H9 (cell line): ENCODE data around the gene ARHGAP8. TPM values are rescaled to one million over a fixed set of nuclear protein-coding genes. Genes with fewer than 3 reads are reported as not detected.

ENCODE experiments used
- DNase-seq: peaks from one replicate; pipeline ENCODE4 v3.0.0-alpha.2; 2017
- H2AFZ ChIP-seq: one replicate; pipeline ENCODE4 v1.6.1; 2013; ENCODE audit warnings: mild to moderate bottlenecking, low read length, control low read depth, moderate library complexity
- H2AK5ac ChIP-seq: 2 replicates; pipeline ENCODE4 v1.6.1; 2013; ENCODE audit warnings: low read length, control low read depth, mixed read lengths; ENCODE audit not compliant: insufficient read length
- H2BK120ac ChIP-seq: one replicate; pipeline ENCODE4 v1.6.1; 2013; ENCODE audit warnings: low read depth, mild to moderate bottlenecking, low read length, control low read depth, inconsistent platforms; ENCODE audit not compliant: poor library complexity, severe bottlenecking
- H2BK12ac ChIP-seq: 2 replicates; pipeline ENCODE4 v1.6.1; 2013; ENCODE audit warnings: low read length, control low read depth, mixed read lengths, low read depth; ENCODE audit not compliant: insufficient read length
- H2BK15ac ChIP-seq: 2 replicates; pipeline ENCODE4 v1.6.1; 2013; ENCODE audit warnings: low read depth, low read length, control low read depth
- H2BK20ac ChIP-seq: one replicate; pipeline ENCODE4 v1.6.1; 2013; ENCODE audit warnings: low read depth, mild to moderate bottlenecking, low read length, control low read depth, inconsistent platforms; ENCODE audit not compliant: poor library complexity, severe bottlenecking
- H2BK5ac ChIP-seq: 2 replicates; pipeline ENCODE4 v1.6.1; 2013; ENCODE audit warnings: low read length, control low read depth, mixed read lengths; ENCODE audit not compliant: insufficient read length
- H3K14ac ChIP-seq: 2 replicates; pipeline ENCODE4 v1.6.1; 2013; ENCODE audit warnings: low read length, control low read depth; ENCODE audit not compliant: insufficient read depth
- H3K18ac ChIP-seq: 2 replicates; pipeline ENCODE4 v1.6.1; 2013; ENCODE audit warnings: low read depth, mild to moderate bottlenecking, mixed read lengths, low read length, control low read depth; ENCODE audit not compliant: insufficient read length
- H3K23ac ChIP-seq: 2 replicates; pipeline ENCODE4 v1.6.1; 2013; ENCODE audit warnings: low read length, control low read depth, mixed read lengths, low read depth; ENCODE audit not compliant: insufficient read length
- H3K23me2 ChIP-seq: 2 replicates; pipeline ENCODE4 v1.6.1; 2013; ENCODE audit warnings: low read depth, mild to moderate bottlenecking, mixed read lengths, low read length, control low read depth; ENCODE audit not compliant: insufficient read length, poor library complexity, severe bottlenecking
- H3K27ac ChIP-seq: 2 replicates; pipeline ENCODE4 v1.5.1; 2013; ENCODE audit warnings: low read length, control low read depth, mixed read lengths, low read depth; ENCODE audit not compliant: insufficient read length
- H3K27me3 ChIP-seq: 2 replicates; pipeline ENCODE4 v1.6.1; 2013; ENCODE audit warnings: low read length, control low read depth, inconsistent platforms; ENCODE audit not compliant: insufficient read depth
- H3K4ac ChIP-seq: 2 replicates; pipeline ENCODE4 v1.6.1; 2013; ENCODE audit warnings: low read depth, mild to moderate bottlenecking, control low read depth, inconsistent platforms, low read length, moderate library complexity
- H3K4me1 ChIP-seq: 2 replicates; pipeline ENCODE4 v1.6.1; 2013; ENCODE audit warnings: low read length, control low read depth, inconsistent platforms; ENCODE audit not compliant: insufficient read depth
- H3K4me2 ChIP-seq: 2 replicates; pipeline ENCODE4 v1.6.1; 2013; ENCODE audit warnings: low read length, control low read depth, mixed read lengths; ENCODE audit not compliant: insufficient read length, insufficient read depth
- H3K56ac ChIP-seq: 2 replicates; pipeline ENCODE4 v1.6.1; 2013; ENCODE audit warnings: low read depth, mild to moderate bottlenecking, mixed read lengths, low read length, control low read depth; ENCODE audit not compliant: insufficient read length
- H3K79me1 ChIP-seq: 2 replicates; pipeline ENCODE4 v1.6.1; 2013; ENCODE audit warnings: low read depth, mild to moderate bottlenecking, moderate library complexity, low read length, control low read depth, inconsistent platforms; ENCODE audit not compliant: insufficient read depth, poor library complexity, severe bottlenecking
- H3K79me2 ChIP-seq: 2 replicates; pipeline ENCODE4 v1.6.1; 2013; ENCODE audit warnings: low read length, control low read depth, inconsistent platforms; ENCODE audit not compliant: insufficient read depth
- H3K9ac ChIP-seq: 2 replicates; pipeline ENCODE4 v1.6.1; 2013; ENCODE audit warnings: low read length, control low read depth, mixed read lengths; ENCODE audit not compliant: insufficient read length; ENCODE audit errors: extremely low read depth
- H3K9me3 ChIP-seq: one replicate; pipeline ENCODE4 v1.6.1; 2013; ENCODE audit warnings: low read depth, low read length, inconsistent platforms; ENCODE audit not compliant: control insufficient read depth
- H3T11ph ChIP-seq: one replicate; pipeline ENCODE4 v1.6.1; 2013; ENCODE audit warnings: mild to moderate bottlenecking, low read length, control low read depth, inconsistent platforms
- H4K20me1 ChIP-seq: one replicate; pipeline ENCODE4 v1.6.1; 2013; ENCODE audit not compliant: control insufficient read depth, insufficient read length, insufficient read depth
- H4K5ac ChIP-seq: 2 replicates; pipeline ENCODE4 v1.6.1; 2013; ENCODE audit warnings: low read depth, mild to moderate bottlenecking, mixed read lengths, low read length, control low read depth; ENCODE audit not compliant: insufficient read length
- H4K8ac ChIP-seq: replicated peaks from 2 replicates; pipeline ENCODE4 v1.6.1; 2013; ENCODE audit warnings: low read length, control low read depth, mixed read lengths, low read depth; ENCODE audit not compliant: insufficient read length
- H4K91ac ChIP-seq: 2 replicates; pipeline ENCODE4 v1.6.1; 2013; ENCODE audit warnings: low read depth, mild to moderate bottlenecking, moderate library complexity, mixed read lengths, low read length, control low read depth; ENCODE audit not compliant: insufficient read length
- H3K27ac Mint-ChIP-seq, 3 experiments: 2 replicates in 2 of 3; 3 replicates in 1 of 3; pipeline ENCODE4 v1.8.0; 2020 to 2021; ENCODE audit warnings: mixed read lengths in 3 of 3, mild to moderate bottlenecking in 1 of 3, moderate library complexity in 1 of 3
- H3K27me3 Mint-ChIP-seq: 2 replicates; pipeline ENCODE4 v1.8.0; 2021; ENCODE audit warnings: low read depth, mild to moderate bottlenecking, moderate library complexity, mixed read lengths
- H3K36me3 Mint-ChIP-seq, 3 experiments: 2 replicates in 2 of 3; 3 replicates in 1 of 3; pipeline ENCODE4 v1.8.0; 2020 to 2021; ENCODE audit warnings: low read depth in 3 of 3, mixed read lengths in 3 of 3; ENCODE audit not compliant: insufficient read depth in 1 of 3
- H3K4me1 Mint-ChIP-seq, 2 experiments: 2 replicates each; pipeline ENCODE4 v1.8.0; 2020; ENCODE audit warnings: mixed read lengths in 2 of 2
- H3K4me3 Mint-ChIP-seq, 2 experiments: 2 replicates in 1 of 2; 3 replicates in 1 of 2; pipeline ENCODE4 v1.8.0; 2020 to 2021; ENCODE audit warnings: mild to moderate bottlenecking in 2 of 2, mixed read lengths in 2 of 2, moderate library complexity in 1 of 2
- H3K9me3 Mint-ChIP-seq, 2 experiments: 2 replicates in 1 of 2; 3 replicates in 1 of 2; pipeline ENCODE4 v1.8.0; 2020; ENCODE audit warnings: mild to moderate bottlenecking in 2 of 2, mixed read lengths in 2 of 2, moderate library complexity in 1 of 2
- WGBS: extraction: QIAGEN DNeasy Blood & Tissue Kit; methylation state at CpG from one replicate; pipeline ENCODE4 v1.1.7; 2013; ENCODE audit warnings: missing lambda C conversion rate, low lambda C conversion rate, mixed read lengths; ENCODE audit not compliant: insufficient read length; ENCODE audit errors: extremely low coverage; 5-methylcytosine and 5-hydroxymethylcytosine counted together
- total RNA-seq: library from RNA; stranded (reverse); gene quantifications from 2 replicates; pipeline ENCODE4 v1.2.1, GENCODE V29; 2021
- TF ChIP-seq, protein P1 (sequence below): fragments of 200-600 bp; sonication (generic); conservative IDR thresholded peaks from 3 replicates; pipeline ENCODE4 v1.8.0; 2021; ENCODE audit warnings: antibody characterized with exemption, mild to moderate bottlenecking

Gene ARHGAP8
- total RNA-seq, 1 experiment from 2014 or later = 35.4 TPM

DNA sequence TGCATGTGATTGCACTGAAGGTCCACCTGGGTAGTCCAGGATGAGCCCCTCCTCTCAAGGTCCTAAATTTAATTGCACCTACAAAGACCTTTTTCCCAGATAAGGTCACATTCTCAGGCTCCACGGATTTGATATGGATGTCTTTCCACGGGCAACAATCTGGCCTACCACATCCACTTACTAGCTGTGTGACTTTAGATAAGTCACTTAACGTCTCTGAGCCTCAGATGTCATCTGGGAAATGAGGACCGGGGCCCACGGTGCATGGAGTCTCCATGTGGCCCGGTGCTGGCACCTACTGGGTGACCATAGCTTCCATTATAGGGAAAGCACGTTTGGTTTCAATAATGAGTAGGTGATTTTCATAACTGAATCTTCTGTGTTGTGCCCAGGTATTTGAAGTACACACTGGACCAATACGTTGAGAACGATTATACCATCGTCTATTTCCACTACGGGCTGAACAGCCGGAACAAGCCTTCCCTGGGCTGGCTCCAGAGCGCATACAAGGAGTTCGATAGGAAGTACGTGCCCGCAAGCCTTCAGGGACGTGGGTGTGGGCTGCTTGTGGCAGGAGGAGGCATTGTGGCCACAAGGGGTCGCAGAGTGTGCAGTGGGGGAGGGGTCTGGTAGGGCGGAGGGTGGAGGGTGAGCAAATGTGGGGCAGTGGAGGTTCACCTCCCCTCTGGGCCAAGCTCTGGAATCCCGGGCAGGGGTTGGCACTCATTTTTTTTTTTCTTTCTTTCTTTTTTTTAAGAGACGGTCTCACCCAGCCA is 55.7 kb downstream of the ARHGAP8 start:
- H4K20me1 ChIP-seq = no peaks in the 10 kb centered on the region
- H3K4me3 Mint-ChIP-seq = peak overlapping the region in 1 of 2 experiments; percentile 56; a peak in 1 of 5 replicates
- H3K9me3 Mint-ChIP-seq = peaks cover 3 to 7% of the 10 kb centered on the region in 2 experiments; a peak in 2 of 5 replicates
- H2AFZ ChIP-seq = no peak overlapping the region
- no peak overlapping the region for H3K4ac ChIP-seq
- H2BK15ac ChIP-seq = no peak overlapping the region
- H3K18ac ChIP-seq = no peak overlapping the region
- H3K79me2 ChIP-seq = no peaks in the 10 kb centered on the region
- no peak overlapping the region for H2BK5ac ChIP-seq
- H2BK120ac ChIP-seq = no peak overlapping the region
- H3K79me1 ChIP-seq = no peaks in the 10 kb centered on the region
- H3K36me3 Mint-ChIP-seq = peaks cover 22 to 27% (median 26%) of the 10 kb centered on the region in 3 experiments
- no peak overlapping the region for H3K9ac ChIP-seq
- H4K91ac ChIP-seq = no peak overlapping the region
- H3K56ac ChIP-seq = no peak overlapping the region
- TF ChIP-seq, protein P1, sequence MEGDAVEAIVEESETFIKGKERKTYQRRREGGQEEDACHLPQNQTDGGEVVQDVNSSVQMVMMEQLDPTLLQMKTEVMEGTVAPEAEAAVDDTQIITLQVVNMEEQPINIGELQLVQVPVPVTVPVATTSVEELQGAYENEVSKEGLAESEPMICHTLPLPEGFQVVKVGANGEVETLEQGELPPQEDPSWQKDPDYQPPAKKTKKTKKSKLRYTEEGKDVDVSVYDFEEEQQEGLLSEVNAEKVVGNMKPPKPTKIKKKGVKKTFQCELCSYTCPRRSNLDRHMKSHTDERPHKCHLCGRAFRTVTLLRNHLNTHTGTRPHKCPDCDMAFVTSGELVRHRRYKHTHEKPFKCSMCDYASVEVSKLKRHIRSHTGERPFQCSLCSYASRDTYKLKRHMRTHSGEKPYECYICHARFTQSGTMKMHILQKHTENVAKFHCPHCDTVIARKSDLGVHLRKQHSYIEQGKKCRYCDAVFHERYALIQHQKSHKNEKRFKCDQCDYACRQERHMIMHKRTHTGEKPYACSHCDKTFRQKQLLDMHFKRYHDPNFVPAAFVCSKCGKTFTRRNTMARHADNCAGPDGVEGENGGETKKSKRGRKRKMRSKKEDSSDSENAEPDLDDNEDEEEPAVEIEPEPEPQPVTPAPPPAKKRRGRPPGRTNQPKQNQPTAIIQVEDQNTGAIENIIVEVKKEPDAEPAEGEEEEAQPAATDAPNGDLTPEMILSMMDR = peak; percentile 65
- H3K27me3 ChIP-seq = no peaks in the 10 kb centered on the region
- H3K4me2 ChIP-seq = no peak overlapping the region
- H2BK20ac ChIP-seq = no peak overlapping the region
- no peak overlapping the region for H3T11ph ChIP-seq
- peaks cover 25 to 26% of the 10 kb centered on the region in 2 experiments for H3K4me1 Mint-ChIP-seq
- H3K27me3 Mint-ChIP-seq = no peaks in the 10 kb centered on the region
- H3K27ac ChIP-seq = no peak overlapping the region
- no peak overlapping the region for H3K14ac ChIP-seq
- H3K23me2 ChIP-seq = no peaks in the 10 kb centered on the region
- WGBS = no CpG with 5 or more reads among the region's 21 CpGs
- H4K5ac ChIP-seq = no peak overlapping the region
- peak; percentile 73 for DNase-seq
- peak overlapping the region in 2 of 3 experiments; percentile 16 to 39; a peak in 1 of 7 replicates for H3K27ac Mint-ChIP-seq
- no peak overlapping the region for H2BK12ac ChIP-seq
- H4K8ac ChIP-seq = no peak overlapping the region
- H3K23ac ChIP-seq = no peak overlapping the region
- peaks cover 10% of the 10 kb centered on the region; the same call in 1 of the 2 replicates for H3K4me1 ChIP-seq
- peaks cover 4% of the 10 kb centered on the region for H3K9me3 ChIP-seq
- H2AK5ac ChIP-seq = no peak overlapping the region
